DND-41 (cell line): ENCODE measurements around the gene CSNK1A1.

Experiments
- EZH2 ChIP-seq: IDR thresholded peaks from 3 replicates; pipeline ENCODE4 v1.6.1; 2012; ENCODE audit warnings: borderline replicate concordance, low read depth, mild to moderate bottlenecking, moderate library complexity, low read length, inconsistent platforms; ENCODE audit not compliant: severe bottlenecking
- TF ChIP-seq, protein P1 (sequence below): IDR thresholded peaks from 2 replicates; pipeline ENCODE4 v1.5.1; 2012; ENCODE audit warnings: borderline replicate concordance, low read length, moderate library complexity, mild to moderate bottlenecking; ENCODE audit not compliant: poor library complexity, severe bottlenecking; ENCODE audit errors: extremely low read depth

GRCh38 chr5:149563466-149563865 lies 12.2 kb upstream of the CSNK1A1 start:
- TF ChIP-seq, protein P1, sequence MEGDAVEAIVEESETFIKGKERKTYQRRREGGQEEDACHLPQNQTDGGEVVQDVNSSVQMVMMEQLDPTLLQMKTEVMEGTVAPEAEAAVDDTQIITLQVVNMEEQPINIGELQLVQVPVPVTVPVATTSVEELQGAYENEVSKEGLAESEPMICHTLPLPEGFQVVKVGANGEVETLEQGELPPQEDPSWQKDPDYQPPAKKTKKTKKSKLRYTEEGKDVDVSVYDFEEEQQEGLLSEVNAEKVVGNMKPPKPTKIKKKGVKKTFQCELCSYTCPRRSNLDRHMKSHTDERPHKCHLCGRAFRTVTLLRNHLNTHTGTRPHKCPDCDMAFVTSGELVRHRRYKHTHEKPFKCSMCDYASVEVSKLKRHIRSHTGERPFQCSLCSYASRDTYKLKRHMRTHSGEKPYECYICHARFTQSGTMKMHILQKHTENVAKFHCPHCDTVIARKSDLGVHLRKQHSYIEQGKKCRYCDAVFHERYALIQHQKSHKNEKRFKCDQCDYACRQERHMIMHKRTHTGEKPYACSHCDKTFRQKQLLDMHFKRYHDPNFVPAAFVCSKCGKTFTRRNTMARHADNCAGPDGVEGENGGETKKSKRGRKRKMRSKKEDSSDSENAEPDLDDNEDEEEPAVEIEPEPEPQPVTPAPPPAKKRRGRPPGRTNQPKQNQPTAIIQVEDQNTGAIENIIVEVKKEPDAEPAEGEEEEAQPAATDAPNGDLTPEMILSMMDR: no peak
- no peak for TF ChIP-seq EZH2
